Measurements from ENCODE around the gene KDM4B. TPM values are rescaled to one million over a fixed set of nuclear protein-coding genes. Genes with fewer than 3 reads are reported as not detected.

The KDM4B gene
- total and polyA plus RNA-seq, 4 donors, result 17.1 to 49.5 (median 24.7) TPM

DNA sequence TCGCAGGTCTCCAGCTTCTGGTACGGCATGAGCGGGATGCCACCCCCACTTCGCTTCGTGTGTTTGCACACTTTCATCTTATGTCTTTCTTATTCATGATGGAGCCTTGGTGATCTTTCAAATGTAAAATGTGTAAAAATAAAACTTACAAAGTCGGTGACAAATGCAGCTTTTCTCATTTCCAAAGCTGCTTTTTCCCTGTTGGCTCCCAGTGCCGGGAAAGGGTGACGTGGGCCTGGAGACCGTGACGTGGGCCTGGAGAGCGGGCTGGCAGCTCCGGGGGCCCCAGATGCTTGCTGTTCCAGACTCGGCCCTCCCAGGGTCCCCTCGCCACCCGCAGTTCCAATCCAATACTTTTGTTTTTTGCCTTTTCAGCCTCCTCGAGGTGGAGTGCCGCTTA is 101.4 kb downstream of the KDM4B start:
- Histone ChIP-seq H3K4me1 (ENCODE audit: control insufficient read depth in 5 of 5, insufficient read depth in 5 of 5, low read length in 5 of 5) (peaks cover 0 to 9% (median 0%) of the 10 kb centered on the region in 5 donors), H3K4me3 (no peak overlapping the region), H3K27ac (ENCODE audit: low read depth in 1 of 2, low read length in 1 of 2) (no peak overlapping the region), H3K9me3 (ENCODE audit: control insufficient read depth in 4 of 4, insufficient read depth in 3 of 4, low read length in 3 of 4) (no peaks in the 10 kb centered on the region), H3K27me3 (ENCODE audit: control insufficient read depth in 3 of 3, insufficient read depth in 3 of 3, low read length in 2 of 3) (no peaks in the 10 kb centered on the region), H3K36me3 (ENCODE audit: control insufficient read depth in 4 of 4, insufficient read depth in 4 of 4, low read length in 4 of 4) (peaks cover 0 to 19% (median 7%) of the 10 kb centered on the region in 4 donors), H3K9ac (ENCODE audit: insufficient read depth in 1 of 2, low read length in 2 of 2) (no peak overlapping the region)
- DNase-seq (no peak), ATAC-seq (ENCODE audit: insufficient read depth, low FRiP score) (no peak)
- TF ChIP-seq, protein P1, sequence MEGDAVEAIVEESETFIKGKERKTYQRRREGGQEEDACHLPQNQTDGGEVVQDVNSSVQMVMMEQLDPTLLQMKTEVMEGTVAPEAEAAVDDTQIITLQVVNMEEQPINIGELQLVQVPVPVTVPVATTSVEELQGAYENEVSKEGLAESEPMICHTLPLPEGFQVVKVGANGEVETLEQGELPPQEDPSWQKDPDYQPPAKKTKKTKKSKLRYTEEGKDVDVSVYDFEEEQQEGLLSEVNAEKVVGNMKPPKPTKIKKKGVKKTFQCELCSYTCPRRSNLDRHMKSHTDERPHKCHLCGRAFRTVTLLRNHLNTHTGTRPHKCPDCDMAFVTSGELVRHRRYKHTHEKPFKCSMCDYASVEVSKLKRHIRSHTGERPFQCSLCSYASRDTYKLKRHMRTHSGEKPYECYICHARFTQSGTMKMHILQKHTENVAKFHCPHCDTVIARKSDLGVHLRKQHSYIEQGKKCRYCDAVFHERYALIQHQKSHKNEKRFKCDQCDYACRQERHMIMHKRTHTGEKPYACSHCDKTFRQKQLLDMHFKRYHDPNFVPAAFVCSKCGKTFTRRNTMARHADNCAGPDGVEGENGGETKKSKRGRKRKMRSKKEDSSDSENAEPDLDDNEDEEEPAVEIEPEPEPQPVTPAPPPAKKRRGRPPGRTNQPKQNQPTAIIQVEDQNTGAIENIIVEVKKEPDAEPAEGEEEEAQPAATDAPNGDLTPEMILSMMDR (IDR thresholded peaks at IDR 0.05; ENCODE audit: control extremely low read depth, extremely low read depth), result no peak
- 96 to 98% methylated on average over 17 of the region's 17 CpGs for WGBS, 2 donors

DNA sequence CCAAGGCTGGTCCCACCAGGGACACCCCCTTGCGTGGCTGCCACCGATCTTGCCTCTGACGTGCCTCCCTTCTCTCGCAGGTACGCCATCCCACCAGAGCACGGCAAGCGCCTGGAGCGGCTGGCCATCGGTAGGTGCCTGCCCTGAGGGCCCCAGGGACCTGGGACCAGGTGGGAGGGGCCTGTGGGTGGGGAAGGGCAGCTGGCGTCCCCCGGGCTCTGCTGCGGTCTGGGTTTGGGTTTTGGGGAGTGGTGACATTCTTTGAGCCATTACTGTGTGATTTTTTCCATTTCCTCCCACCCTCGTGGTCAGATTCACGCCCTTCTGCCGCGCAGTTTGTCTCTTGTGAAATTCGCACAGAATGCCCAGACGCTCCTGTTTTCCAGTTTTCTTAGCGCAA is 102.0 kb downstream of the KDM4B start:
- no peak overlapping the region for H3K27ac ChIP-seq (ENCODE audit: low read depth in 1 of 2, low read length in 1 of 2)
- no peak for DNase-seq
- peaks cover 0 to 12% (median 0%) of the 10 kb centered on the region in 5 donors for H3K4me1 ChIP-seq (ENCODE audit: control insufficient read depth in 5 of 5, insufficient read depth in 5 of 5, low read length in 5 of 5)
- ATAC-seq (ENCODE audit: insufficient read depth, low FRiP score), result no peak
- H3K4me3 ChIP-seq, result no peak overlapping the region
- no peak overlapping the region for H3K9ac ChIP-seq (ENCODE audit: insufficient read depth in 1 of 2, low read length in 2 of 2)
- peaks cover 0 to 16% (median 7%) of the 10 kb centered on the region in 4 donors for H3K36me3 ChIP-seq (ENCODE audit: control insufficient read depth in 4 of 4, insufficient read depth in 4 of 4, low read length in 4 of 4)
- 75 to 84% methylated on average over 19 of the region's 19 CpGs for WGBS, 2 donors
- TF ChIP-seq, protein P1 (IDR thresholded peaks at IDR 0.05; ENCODE audit: control extremely low read depth, extremely low read depth), result no peak
- H3K9me3 ChIP-seq (ENCODE audit: control insufficient read depth in 4 of 4, insufficient read depth in 3 of 4, low read length in 3 of 4), result no peaks in the 10 kb centered on the region
- no peaks in the 10 kb centered on the region for H3K27me3 ChIP-seq (ENCODE audit: control insufficient read depth in 3 of 3, insufficient read depth in 3 of 3, low read length in 2 of 3)

DNA sequence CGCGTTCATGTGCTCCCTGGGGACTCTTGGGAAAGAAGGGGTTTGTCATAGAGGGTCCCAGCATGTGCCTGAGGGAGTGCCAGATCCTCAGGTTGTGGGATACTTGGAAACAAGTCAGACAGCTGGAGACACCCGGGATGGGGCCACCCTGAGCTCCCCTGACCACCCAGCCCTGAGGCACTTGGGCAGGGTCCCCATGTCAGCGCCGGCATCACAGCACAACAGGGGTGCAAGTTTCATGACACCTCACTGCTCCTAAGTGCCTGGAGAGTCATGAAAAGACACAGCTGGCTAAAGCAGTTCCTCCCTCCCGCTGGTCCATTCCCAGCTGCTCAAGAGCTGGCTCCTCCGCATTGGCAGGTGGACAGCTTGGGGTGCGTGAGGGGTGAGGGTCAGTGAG is 102.7 kb downstream of the KDM4B start:
- TF ChIP-seq, protein P1 (IDR thresholded peaks at IDR 0.05; ENCODE audit: control extremely low read depth, extremely low read depth), result no peak
- ATAC-seq (ENCODE audit: insufficient read depth, low FRiP score) (no peak), DNase-seq (no peak)
- no peak overlapping the region for H3K4me3 ChIP-seq
- H3K27me3 ChIP-seq (ENCODE audit: control insufficient read depth in 3 of 3, insufficient read depth in 3 of 3, low read length in 2 of 3), result no peaks in the 10 kb centered on the region
- no peak overlapping the region for H3K9ac ChIP-seq (ENCODE audit: insufficient read depth in 1 of 2, low read length in 2 of 2)
- H3K4me1 ChIP-seq (ENCODE audit: control insufficient read depth in 5 of 5, insufficient read depth in 5 of 5, low read length in 5 of 5), result peaks cover 0 to 12% (median 0%) of the 10 kb centered on the region in 5 donors
- no peaks in the 10 kb centered on the region for H3K9me3 ChIP-seq (ENCODE audit: control insufficient read depth in 4 of 4, insufficient read depth in 3 of 4, low read length in 3 of 4)
- H3K27ac ChIP-seq (ENCODE audit: low read depth in 1 of 2, low read length in 1 of 2), result no peak overlapping the region
- peaks cover 0 to 16% (median 8%) of the 10 kb centered on the region in 4 donors for H3K36me3 ChIP-seq (ENCODE audit: control insufficient read depth in 4 of 4, insufficient read depth in 4 of 4, low read length in 4 of 4)
- 92% methylated on average over 8 of the region's 8 CpGs for WGBS, 2 donors

DNA sequence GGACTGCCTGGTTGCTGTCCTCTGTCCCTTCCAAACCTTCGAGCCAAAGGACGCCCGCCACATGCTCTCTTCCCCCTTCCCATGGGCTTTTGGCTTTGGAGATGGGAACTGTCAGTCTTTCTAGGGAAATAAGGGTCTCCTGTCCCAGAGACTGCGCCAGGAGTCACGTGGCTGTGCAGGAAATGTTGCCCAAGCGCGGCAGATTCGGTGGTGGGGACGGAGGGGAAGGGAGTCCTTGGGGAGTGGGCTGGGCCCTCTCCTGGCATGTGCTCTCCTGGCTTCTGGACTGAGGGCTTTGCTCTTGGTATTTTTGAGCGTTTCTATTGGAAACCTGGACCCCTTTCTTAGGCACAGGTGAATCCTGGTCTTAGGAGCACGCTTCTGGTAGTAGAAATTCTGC is 103.2 kb downstream of the KDM4B start:
- 64 to 85% methylated on average over 11 of the region's 11 CpGs for WGBS, 2 donors
- no peak for ATAC-seq (ENCODE audit: insufficient read depth, low FRiP score)
- H3K27ac ChIP-seq (ENCODE audit: low read depth in 1 of 2, low read length in 1 of 2), result no peak overlapping the region

More for the DNA sequence above, 103.2 kb downstream of the KDM4B start:
- H3K4me1 ChIP-seq (ENCODE audit: control insufficient read depth in 5 of 5, insufficient read depth in 5 of 5, low read length in 5 of 5), result peaks cover 0 to 12% (median 0%) of the 10 kb centered on the region in 5 donors
- DNase-seq, result no peak
- no peaks in the 10 kb centered on the region for H3K27me3 ChIP-seq (ENCODE audit: control insufficient read depth in 3 of 3, insufficient read depth in 3 of 3, low read length in 2 of 3)
- H3K9ac ChIP-seq (ENCODE audit: insufficient read depth in 1 of 2, low read length in 2 of 2), result no peak overlapping the region
- H3K4me3 ChIP-seq, result no peak overlapping the region
- TF ChIP-seq, protein P1 (IDR thresholded peaks at IDR 0.05; ENCODE audit: control extremely low read depth, extremely low read depth), result no peak
- no peaks in the 10 kb centered on the region for H3K9me3 ChIP-seq (ENCODE audit: control insufficient read depth in 4 of 4, insufficient read depth in 3 of 4, low read length in 3 of 4)
- H3K36me3 ChIP-seq (ENCODE audit: control insufficient read depth in 4 of 4, insufficient read depth in 4 of 4, low read length in 4 of 4), result peaks cover 0 to 18% (median 10%) of the 10 kb centered on the region in 4 donors
